Stimulated activated CD4-positive, alpha-beta T cell treated with anti-CD3 and anti-CD28 coated beads, Interleukin-1b, Interleukin-23, amount 100 ng/mL, for 4 hours (primary cell): Measurements from ENCODE around the gene SNX14.

Source experiments
- DNase-seq, 2 donors: peaks; one replicate each; pipeline ENCODE4 v3.0.0-alpha.2; 2020; ENCODE audit warnings: low read depth in 2 of 2

SNX14 gene

DNA sequence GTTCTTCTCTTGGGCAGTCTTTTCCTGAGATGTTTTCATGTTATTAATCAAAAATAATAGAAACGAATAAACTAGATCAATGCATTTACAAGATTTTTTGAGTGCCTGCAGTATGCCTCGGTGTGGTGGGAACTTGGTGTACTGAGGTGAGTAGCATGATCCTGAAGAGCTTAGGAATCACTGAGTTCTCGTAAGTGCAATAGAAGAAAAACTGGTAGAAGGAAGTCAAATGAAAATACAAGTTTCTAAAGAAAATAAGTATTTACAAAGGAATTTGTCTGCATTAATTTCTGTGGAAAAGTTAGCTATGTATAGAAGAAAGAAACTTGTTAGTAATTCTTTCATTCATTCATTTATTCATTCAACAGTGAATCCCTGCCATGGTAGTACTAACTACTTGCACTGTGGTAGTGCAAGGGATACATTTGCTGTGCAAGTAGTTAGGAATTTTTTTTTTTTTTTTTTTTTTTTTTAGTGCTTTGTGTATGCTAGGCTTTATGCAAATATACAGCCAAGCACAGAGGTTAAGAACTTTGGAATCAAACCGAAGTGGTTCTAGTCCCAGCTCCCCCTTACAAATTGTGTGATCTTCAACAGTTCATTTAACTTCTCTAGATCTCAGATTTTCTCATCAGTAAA lies 129.9 kb downstream of the SNX14 start:
- no peak for DNase-seq

GRCh38 chr6:85462673-85463072 lies 131.0 kb downstream of the SNX14 start:
- no peak for DNase-seq

DNA sequence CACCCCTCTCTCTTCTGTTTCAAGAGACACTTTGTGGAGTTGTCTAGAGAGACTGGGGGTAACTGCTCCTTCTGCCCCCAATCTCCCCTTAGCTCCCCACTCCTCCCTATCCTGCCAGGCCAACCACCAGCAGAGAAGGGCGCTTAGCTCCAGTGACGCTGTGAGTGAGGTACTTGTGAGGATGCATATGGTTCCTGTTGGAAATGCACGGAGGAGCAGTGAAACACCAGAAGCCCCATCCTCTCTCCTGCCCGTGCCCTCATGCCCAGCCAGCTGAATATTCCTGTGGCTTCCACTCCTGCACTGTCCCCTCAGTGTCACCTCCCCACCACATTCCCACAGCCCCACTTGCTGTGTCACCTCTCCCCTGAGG lies 131.9 kb downstream of the SNX14 start:
- no peak for DNase-seq

GRCh38 chr6:85460921-85461797 lies 132.5 kb downstream of the SNX14 start:
- DNase-seq = no peak

DNA sequence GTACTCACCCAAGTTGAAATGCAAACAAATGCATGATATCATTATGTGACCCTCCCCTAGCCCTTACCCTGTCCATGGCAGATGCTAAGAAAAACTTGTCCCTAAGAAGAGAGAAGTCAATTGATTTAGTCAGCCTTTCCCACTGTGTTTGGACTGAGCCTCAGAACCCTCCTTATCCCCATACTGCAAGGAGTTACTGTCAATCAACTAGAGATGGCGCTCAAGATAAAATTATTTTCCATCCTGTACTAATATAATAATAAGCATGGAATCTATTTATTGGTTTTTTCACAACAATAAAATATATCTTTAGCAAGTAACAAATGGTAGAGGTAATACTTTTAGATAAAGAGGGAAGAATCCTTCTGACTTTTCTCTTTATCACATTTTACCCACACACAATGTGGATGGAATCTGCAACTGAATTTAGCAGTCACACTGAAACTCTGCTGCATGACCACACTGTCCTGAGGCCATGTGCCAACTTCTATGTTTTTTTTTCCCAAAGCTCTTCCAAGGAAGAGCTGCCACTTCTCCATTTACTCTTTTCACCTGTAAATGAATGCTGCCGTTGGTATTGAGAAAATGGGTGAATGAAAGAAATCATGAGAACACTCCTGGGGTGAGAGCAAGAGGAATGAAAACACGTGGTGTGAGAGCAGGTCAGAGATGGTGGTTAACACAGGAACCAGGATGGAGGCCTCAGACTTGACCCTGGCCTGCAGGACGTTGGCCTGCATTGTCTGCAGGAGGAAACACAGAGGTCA lies 133.3 kb downstream of the SNX14 start:
- DNase-seq = no peak

DNA sequence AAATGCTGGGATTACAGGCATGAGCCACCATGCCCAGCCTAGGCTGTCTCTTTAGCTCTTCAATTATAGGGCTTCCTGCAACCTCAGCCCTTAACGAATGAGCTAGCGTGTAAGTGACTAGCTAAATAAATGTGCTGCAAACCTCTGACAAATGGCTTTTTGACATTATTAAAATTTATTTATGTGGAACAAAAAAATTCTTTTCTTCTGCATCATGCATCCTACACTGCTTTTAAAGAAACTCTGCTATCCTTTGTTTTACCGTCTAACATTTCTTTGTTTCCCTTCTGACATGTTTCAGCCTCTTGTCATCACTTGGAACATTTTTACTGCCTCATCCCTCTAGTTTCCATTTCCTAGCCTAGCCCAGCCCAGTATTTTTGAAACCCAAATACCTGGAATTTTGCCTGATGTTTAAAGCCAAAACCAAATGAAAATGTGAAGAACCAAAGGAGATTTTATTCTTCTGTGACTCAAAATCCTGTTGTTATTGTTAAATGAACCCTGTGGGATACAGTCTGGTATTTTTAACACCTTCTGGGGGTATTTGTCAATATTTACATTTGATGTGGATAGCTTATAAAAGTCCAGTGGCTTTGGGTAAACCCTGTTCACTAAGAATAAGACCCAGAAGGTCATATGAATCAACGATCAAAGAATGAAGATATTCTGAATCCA lies 134.3 kb downstream of the SNX14 start:
- no peak for DNase-seq

DNA sequence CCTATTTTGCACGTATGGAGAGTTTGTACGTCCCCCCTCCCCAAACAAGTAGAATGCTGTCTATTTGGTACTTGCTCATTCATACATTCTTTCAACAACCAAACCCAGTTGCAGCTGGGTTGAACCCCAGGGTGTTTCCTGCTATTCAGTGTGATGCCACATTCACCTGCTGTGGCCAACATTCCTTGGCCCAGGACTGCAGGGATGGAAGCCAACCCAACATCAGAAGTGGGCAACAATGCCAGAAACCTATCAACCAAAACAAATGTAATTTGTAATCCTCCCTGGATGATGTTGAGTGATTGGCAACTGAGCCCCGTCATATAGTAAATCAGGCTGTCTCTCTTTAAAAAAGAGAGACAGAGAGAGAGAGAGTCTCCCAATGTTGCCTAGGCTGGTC lies 134.9 kb downstream of the SNX14 start:
- DNase-seq = no peak

- DNase-seq = no peak
These were observed 135.5 kb downstream of the SNX14 start for GRCh38 chr6:85458184-85458583.

DNA sequence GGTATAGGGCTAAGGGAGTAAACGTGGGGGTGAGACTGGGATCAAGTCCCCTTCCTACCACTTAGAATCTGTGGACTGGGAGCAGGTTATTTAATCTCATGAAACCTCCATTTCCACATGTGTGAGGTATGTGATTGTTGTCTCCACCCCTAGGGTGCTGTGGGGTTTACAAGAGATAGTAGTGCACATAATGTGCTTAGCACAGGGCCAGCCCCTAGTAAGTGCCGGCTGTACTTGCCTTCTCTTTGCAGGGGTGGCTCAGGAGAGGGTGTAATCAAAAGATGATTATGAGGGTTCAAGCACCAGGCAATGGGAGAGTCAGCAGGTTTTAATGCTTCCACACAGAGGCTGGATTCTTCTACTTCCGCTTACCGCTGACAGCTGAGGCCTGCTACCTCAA lies 136.9 kb downstream of the SNX14 start:
- no peak for DNase-seq
